Keratinocyte (primary cell): ENCODE results near the gene RIMS4. TPM values are rescaled to one million over a fixed set of nuclear protein-coding genes. Genes with fewer than 3 reads are reported as not detected.

Source experiments
- DNase-seq: peaks from one replicate; pipeline ENCODE4 v3.0.0-alpha.2; 2011; ENCODE audit warnings: low read depth, missing footprints, low spot score
- FAIRE-seq: peaks from 2 replicates; lab custom pipeline; 2011; peaks lifted over from hg19 to GRCh38; lab: Jason Lieb, UNC
- H2AFZ ChIP-seq: 2 replicates; pipeline ENCODE4 v1.6.0; 2012; ENCODE audit warnings: low read length, control low read depth, inconsistent platforms; ENCODE audit not compliant: control insufficient read depth
- H3K27ac ChIP-seq: 2 replicates; pipeline ENCODE4 v1.5.1; 2011; ENCODE audit warnings: low read length; ENCODE audit not compliant: control insufficient read depth, insufficient read depth
- H3K27me3 ChIP-seq: 3 replicates; pipeline ENCODE4 v1.6.0; 2011; ENCODE audit warnings: low read length; ENCODE audit not compliant: control insufficient read depth, insufficient read depth; ENCODE audit errors: extremely low read depth
- H3K36me3 ChIP-seq, 2 experiments: 2 replicates in 1 of 2; 3 replicates in 1 of 2; pipeline ENCODE4 v1.5.1; 2011; ENCODE audit warnings: low read length in 2 of 2, mild to moderate bottlenecking in 1 of 2; ENCODE audit not compliant: control insufficient read depth in 2 of 2, insufficient read depth in 2 of 2; ENCODE audit errors: extremely low read depth in 1 of 2
- H3K4me1 ChIP-seq: 3 replicates; pipeline ENCODE4 v1.5.1; 2011; ENCODE audit warnings: low read length; ENCODE audit not compliant: control insufficient read depth, insufficient read depth; ENCODE audit errors: extremely low read depth
- H3K4me2 ChIP-seq: 3 replicates; pipeline ENCODE4 v1.6.0; 2011; ENCODE audit warnings: low read depth, low read length; ENCODE audit not compliant: control insufficient read depth, insufficient read depth; ENCODE audit errors: extremely low read depth
- H3K4me3 ChIP-seq, 3 experiments: fragments of 200-600 bp in 1 of 3; sonication (generic) in 1 of 3; 2 replicates in 2 of 3; 3 replicates in 1 of 3; pipeline ENCODE4 v1.5.1; 2011 to 2016; ENCODE audit warnings: low read length in 3 of 3, mild to moderate bottlenecking in 3 of 3, control low read depth in 2 of 3, inconsistent platforms in 1 of 3, low read depth in 1 of 3, mixed read lengths in 1 of 3, mixed run types in 1 of 3, moderate library complexity in 1 of 3; ENCODE audit not compliant: control insufficient read depth in 2 of 3, insufficient read depth in 2 of 3; ENCODE audit errors: extremely low read depth in 1 of 3
- H3K79me2 ChIP-seq: 2 replicates; pipeline ENCODE4 v1.6.0; 2012; ENCODE audit warnings: low read length; ENCODE audit not compliant: control insufficient read depth, insufficient read depth
- H3K9ac ChIP-seq: 3 replicates; pipeline ENCODE4 v1.6.0; 2011; ENCODE audit warnings: low read length; ENCODE audit not compliant: control insufficient read depth, insufficient read depth; ENCODE audit errors: extremely low read depth
- H3K9me1 ChIP-seq: 3 replicates; pipeline ENCODE4 v1.6.0; 2011; ENCODE audit warnings: low read length; ENCODE audit not compliant: control insufficient read depth, insufficient read depth; ENCODE audit errors: extremely low read depth
- H3K9me3 ChIP-seq: 2 replicates; pipeline ENCODE4 v1.5.1; 2012; ENCODE audit warnings: low read depth, low read length; ENCODE audit not compliant: control insufficient read depth
- H4K20me1 ChIP-seq: 3 replicates; pipeline ENCODE4 v1.6.0; 2011; ENCODE audit warnings: low read length; ENCODE audit not compliant: control insufficient read depth, insufficient read depth; ENCODE audit errors: extremely low read depth
- EZH2 ChIP-seq: IDR thresholded peaks from one replicate; pipeline ENCODE4 v1.6.1; 2012; ENCODE audit warnings: inconsistent platforms, mild to moderate bottlenecking, low read length, moderate library complexity
- dilution Hi-C: fragments of 300-500 bp; cut with MboI; formaldehyde crosslinking; loops from one replicate; pipeline ENCODE4 v1.7.0; 2020; ENCODE audit warnings: low sequenced_read_pairs; ENCODE audit not compliant: extremely low pct_ligation_motif_present
- polyA plus RNA-seq, 5 experiments: library from polyadenylated mRNA; depleted of rRNA in 3 of 5; stranded (reverse) in 3 of 5; stranded (forward) in 1 of 5; unstranded in 1 of 5; fragments of >200 nt; gene quantifications; 1 replicate in 1 of 5; 2 replicates in 3 of 5; 3 replicates in 1 of 5; pipeline versions ENCODE4 v1.2.1 to v1.2.3, GENCODE V29; 2011 to 2012; ENCODE audit warnings: missing spikeins in 2 of 5, low read depth in 1 of 5, low replicate concordance in 1 of 5
- TF ChIP-seq, protein P1 (sequence below), 3 experiments: IDR thresholded peaks in 1 of 3; conservative IDR thresholded peaks in 1 of 3; optimal IDR thresholded peaks in 1 of 3; 2 replicates in 2 of 3; 3 replicates in 1 of 3; pipeline versions ENCODE3 to v1.5.1; 2011; ENCODE audit warnings: low read length in 3 of 3, mild to moderate bottlenecking in 3 of 3, moderate library complexity in 2 of 3, control low read depth in 1 of 3, inconsistent platforms in 1 of 3; ENCODE audit not compliant: insufficient read depth in 2 of 3; ENCODE audit errors: extremely low read depth in 1 of 3

The RIMS4 gene
- polyA plus RNA-seq, 1 donor (not counting 4 experiments of a cell fraction or from before 2014, with no cell fraction given): not detected

- peak; percentile 62 for FAIRE-seq
- H2AFZ ChIP-seq: no peak overlapping the region
Observed at GRCh38 chr20:44747166-44748004, 63.0 kb downstream of the RIMS4 start.

GRCh38 chr20:44746367-44747165 lies 63.8 kb downstream of the RIMS4 start:
- H3K4me3 ChIP-seq: peak overlapping the region; percentile 20 to 57 (median 50)
- H3K9me1 ChIP-seq: no peaks in the 10 kb centered on the region
- peak overlapping the region; percentile 40 for H3K9ac ChIP-seq
- peak overlapping the region; percentile 29 for H2AFZ ChIP-seq
- peak overlapping the region; percentile 71 for H3K4me2 ChIP-seq
- DNase-seq: no peak
- H3K27me3 ChIP-seq: peaks cover 72% of the 10 kb centered on the region
- TF ChIP-seq, protein P1, sequence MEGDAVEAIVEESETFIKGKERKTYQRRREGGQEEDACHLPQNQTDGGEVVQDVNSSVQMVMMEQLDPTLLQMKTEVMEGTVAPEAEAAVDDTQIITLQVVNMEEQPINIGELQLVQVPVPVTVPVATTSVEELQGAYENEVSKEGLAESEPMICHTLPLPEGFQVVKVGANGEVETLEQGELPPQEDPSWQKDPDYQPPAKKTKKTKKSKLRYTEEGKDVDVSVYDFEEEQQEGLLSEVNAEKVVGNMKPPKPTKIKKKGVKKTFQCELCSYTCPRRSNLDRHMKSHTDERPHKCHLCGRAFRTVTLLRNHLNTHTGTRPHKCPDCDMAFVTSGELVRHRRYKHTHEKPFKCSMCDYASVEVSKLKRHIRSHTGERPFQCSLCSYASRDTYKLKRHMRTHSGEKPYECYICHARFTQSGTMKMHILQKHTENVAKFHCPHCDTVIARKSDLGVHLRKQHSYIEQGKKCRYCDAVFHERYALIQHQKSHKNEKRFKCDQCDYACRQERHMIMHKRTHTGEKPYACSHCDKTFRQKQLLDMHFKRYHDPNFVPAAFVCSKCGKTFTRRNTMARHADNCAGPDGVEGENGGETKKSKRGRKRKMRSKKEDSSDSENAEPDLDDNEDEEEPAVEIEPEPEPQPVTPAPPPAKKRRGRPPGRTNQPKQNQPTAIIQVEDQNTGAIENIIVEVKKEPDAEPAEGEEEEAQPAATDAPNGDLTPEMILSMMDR (optimal IDR thresholded peaks at IDR 0.05 in 1 of 3, IDR thresholded peaks at IDR 0.05 in 1 of 3, conservative IDR thresholded peaks at IDR 0.05 in 1 of 3; ENCODE audit: extremely low read depth in 1 of 3, insufficient read depth in 2 of 3, low read length in 3 of 3): no peak
- no peak for TF ChIP-seq EZH2
- no peaks in the 10 kb centered on the region for H3K36me3 ChIP-seq
- no peak for FAIRE-seq
- H3K79me2 ChIP-seq: no peaks in the 10 kb centered on the region
- no peaks in the 10 kb centered on the region for H3K9me3 ChIP-seq
- peaks cover 8% of the 10 kb centered on the region for H3K4me1 ChIP-seq
- H4K20me1 ChIP-seq: peaks cover 5% of the 10 kb centered on the region
- dilution Hi-C loops: no loop called here
- no peak overlapping the region for H3K27ac ChIP-seq

More at GRCh38 chr20:44747166-44748004, 63.0 kb downstream of the RIMS4 start:
- H3K27ac ChIP-seq: no peak overlapping the region
- H3K4me2 ChIP-seq: peak overlapping the region; percentile 42
- no peaks in the 10 kb centered on the region for H3K79me2 ChIP-seq
- H3K9me3 ChIP-seq: no peaks in the 10 kb centered on the region
- dilution Hi-C loops: no loop called here
- no peak overlapping the region for H3K9ac ChIP-seq
- H3K36me3 ChIP-seq: no peaks in the 10 kb centered on the region
- TF ChIP-seq, protein P1 (optimal IDR thresholded peaks at IDR 0.05 in 1 of 3, IDR thresholded peaks at IDR 0.05 in 1 of 3, conservative IDR thresholded peaks at IDR 0.05 in 1 of 3; ENCODE audit: extremely low read depth in 1 of 3, insufficient read depth in 2 of 3, low read length in 3 of 3): peak; percentile 80 to 86 (median 86)
- TF ChIP-seq EZH2: no peak
- H3K27me3 ChIP-seq: peaks cover 71% of the 10 kb centered on the region
- H4K20me1 ChIP-seq: peaks cover 5% of the 10 kb centered on the region
- no peaks in the 10 kb centered on the region for H3K9me1 ChIP-seq
- peak overlapping the region in 1 of 3 experiments; percentile 29 for H3K4me3 ChIP-seq
- peaks cover 8% of the 10 kb centered on the region for H3K4me1 ChIP-seq
- peak; percentile 64 for DNase-seq
